Measurements from ENCODE around the gene SMARCAL1. TPM values are rescaled to one million over a fixed set of nuclear protein-coding genes. Genes with fewer than 3 reads are reported as not detected.

Gene SMARCAL1
- total and polyA plus RNA-seq, 2 of the 13 experiments (the other 11 are each of a cell fraction or from before 2014, with no cell fraction given), result 12.7 to 21.3 TPM

DNA sequence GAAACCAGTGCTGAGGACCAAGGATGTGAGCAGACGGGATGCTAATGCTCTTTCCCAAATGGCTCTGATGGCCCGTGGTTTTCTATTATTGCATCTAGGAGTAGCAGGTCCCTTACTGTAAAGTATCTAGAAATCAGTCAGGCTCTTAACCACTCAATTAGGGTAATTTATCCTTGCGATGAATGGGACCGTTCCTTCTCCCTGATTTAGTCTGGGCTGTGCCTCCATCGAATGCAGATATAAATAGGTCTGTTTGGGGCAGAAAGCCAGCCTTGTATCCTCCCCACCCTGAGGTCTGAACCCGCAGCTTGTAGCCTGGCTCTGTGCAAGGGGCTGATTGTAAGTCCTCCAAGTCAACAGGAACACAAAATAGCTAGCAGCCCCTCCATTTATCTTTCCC lies 9.5 kb upstream of the SMARCAL1 start:
- no peak overlapping the region for H3K27ac ChIP-seq (ENCODE audit: extremely low read length, insufficient read depth, low read length)
- intact Hi-C loops (cut with micrococcal nuclease; ENCODE audit: unreplicated experiment), result loop anchor here (5.0 kb wide), 2 partner anchors 180 to 290 kb away; no protein-coding TSS in a partner anchor
- no peak for ATAC-seq
- H3K4me1 ChIP-seq (ENCODE audit: insufficient read depth, low read length), result no peaks in the 10 kb centered on the region
- no peaks in the 10 kb centered on the region for H4K20me1 ChIP-seq (ENCODE audit: insufficient read depth, low read length)
- in situ Hi-C loops (cut with HindIII; ENCODE audit: extremely low pct_ligation_motif_present, low pct_unique_long_range_greater_than_20kb), result no loop called here
- POLR2A ChIA-PET, result no interaction called here
- no peak for FAIRE-seq
- DNase-seq (ENCODE audit: low spot score), result no peak
- no peak overlapping the region for H3K9ac ChIP-seq (ENCODE audit: insufficient read depth, low read depth, low read length)
- CTCF ChIA-PET (ENCODE audit: low intra/inter-chr PET ratio, low total read pairs), result no interaction called here
- TF ChIP-seq ZNF160 (CRISPR knock-in tag; IDR thresholded peaks at IDR 0.05), result no peak
- TF ChIP-seq MED13 (CRISPR knock-in tag; IDR thresholded peaks at IDR 0.05), result no peak
- TF ChIP-seq FOXJ3 (CRISPR knock-in tag; IDR thresholded peaks at IDR 0.05; ENCODE audit: borderline replicate concordance), result no peak
- TF ChIP-seq ZNF274 (CRISPR knock-in tag; IDR thresholded peaks at IDR 0.05), result no peak
- no peak for TF ChIP-seq ZNF577 (CRISPR knock-in tag; IDR thresholded peaks at IDR 0.05; ENCODE audit: borderline replicate concordance, low read depth)
- TF ChIP-seq POLR2AphosphoS5 (IDR thresholded peaks at IDR 0.05; ENCODE audit: low read depth, low read length), result no peak
- TF ChIP-seq, protein P1, sequence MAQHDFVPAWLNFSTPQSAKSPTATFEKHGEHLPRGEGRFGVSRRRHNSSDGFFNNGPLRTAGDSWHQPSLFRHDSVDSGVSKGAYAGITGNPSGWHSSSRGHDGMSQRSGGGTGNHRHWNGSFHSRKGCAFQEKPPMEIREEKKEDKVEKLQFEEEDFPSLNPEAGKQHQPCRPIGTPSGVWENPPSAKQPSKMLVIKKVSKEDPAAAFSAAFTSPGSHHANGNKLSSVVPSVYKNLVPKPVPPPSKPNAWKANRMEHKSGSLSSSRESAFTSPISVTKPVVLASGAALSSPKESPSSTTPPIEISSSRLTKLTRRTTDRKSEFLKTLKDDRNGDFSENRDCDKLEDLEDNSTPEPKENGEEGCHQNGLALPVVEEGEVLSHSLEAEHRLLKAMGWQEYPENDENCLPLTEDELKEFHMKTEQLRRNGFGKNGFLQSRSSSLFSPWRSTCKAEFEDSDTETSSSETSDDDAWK (CRISPR knock-in tag; IDR thresholded peaks at IDR 0.05), result no peak
- TF ChIP-seq ZNF550 (CRISPR knock-in tag; IDR thresholded peaks at IDR 0.05; ENCODE audit: borderline replicate concordance), result no peak
- no peak for TF ChIP-seq ELF3 (CRISPR knock-in tag; IDR thresholded peaks at IDR 0.05)
- TF ChIP-seq WIZ (CRISPR knock-in tag; IDR thresholded peaks at IDR 0.05), result no peak
- no peak for TF ChIP-seq PRPF4 (IDR thresholded peaks at IDR 0.05; ENCODE audit: low read depth, low read length, poor library complexity, severe bottlenecking)
- TF ChIP-seq, protein P2, sequence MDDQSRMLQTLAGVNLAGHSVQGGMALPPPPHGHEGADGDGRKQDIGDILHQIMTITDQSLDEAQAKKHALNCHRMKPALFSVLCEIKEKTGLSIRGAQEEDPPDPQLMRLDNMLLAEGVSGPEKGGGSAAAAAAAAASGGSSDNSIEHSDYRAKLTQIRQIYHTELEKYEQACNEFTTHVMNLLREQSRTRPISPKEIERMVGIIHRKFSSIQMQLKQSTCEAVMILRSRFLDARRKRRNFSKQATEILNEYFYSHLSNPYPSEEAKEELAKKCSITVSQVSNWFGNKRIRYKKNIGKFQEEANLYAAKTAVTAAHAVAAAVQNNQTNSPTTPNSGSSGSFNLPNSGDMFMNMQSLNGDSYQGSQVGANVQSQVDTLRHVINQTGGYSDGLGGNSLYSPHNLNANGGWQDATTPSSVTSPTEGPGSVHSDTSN (CRISPR knock-in tag; IDR thresholded peaks at IDR 0.05; ENCODE audit: borderline replicate concordance), result no peak
- TF ChIP-seq KLF9 (CRISPR knock-in tag; IDR thresholded peaks at IDR 0.05; ENCODE audit: low read depth), result no peak
- TF ChIP-seq SOX6 (IDR thresholded peaks at IDR 0.05), result no peak
- no peak for TF ChIP-seq SOX6 (CRISPR knock-in tag; IDR thresholded peaks at IDR 0.05)
- TF ChIP-seq NFKBIZ (CRISPR knock-in tag; IDR thresholded peaks at IDR 0.05), result no peak
- no peak for TF ChIP-seq RFXAP (CRISPR knock-in tag; IDR thresholded peaks at IDR 0.05; ENCODE audit: borderline replicate concordance)
- no peak for TF ChIP-seq ZNF292 (CRISPR knock-in tag; IDR thresholded peaks at IDR 0.05; ENCODE audit: borderline replicate concordance, low read depth)
- no peak overlapping the region for H3K4me3 ChIP-seq (replicated peaks in 1 of 3; ENCODE audit: insufficient read depth in 1 of 3, low read depth in 2 of 3, low read length in 3 of 3)
- no peaks in the 10 kb centered on the region for H3K36me3 ChIP-seq (replicated peaks in 1 of 2; ENCODE audit: control insufficient read depth in 1 of 2, insufficient read depth in 2 of 2, low read length in 2 of 2)
- no peaks in the 10 kb centered on the region for H3K79me2 ChIP-seq (ENCODE audit: insufficient read depth, low read length)
- no peaks in the 10 kb centered on the region for H3K9me3 ChIP-seq (ENCODE audit: low read length)
- BruUV-seq (replicated peaks), result no TSS peak
- no peak overlapping the region for H2AFZ ChIP-seq (ENCODE audit: low read length)
- H3K4me2 ChIP-seq (ENCODE audit: low read depth, low read length), result no peak overlapping the region
- peaks cover 11 to 28% of the 10 kb centered on the region in 2 experiments; a peak in 4 of 5 replicates for H3K27me3 ChIP-seq (ENCODE audit: control insufficient read depth in 1 of 2, insufficient read depth in 2 of 2, low read length in 2 of 2)
- 23% methylated on average over 6 of the region's 6 CpGs for WGBS (ENCODE audit: low lambda C conversion rate)
